HL-60/S4 (cell line): Measurements from ENCODE around the gene CCDC171.
"Not testable (repeated sequence)": the region's sequence is repeated elsewhere in the genome, so short reads cannot be mapped to it uniquely, and the experiment has no call there.

Experiments used
- in situ Hi-C: fragments of 300-500 bp; cut with MboI; formaldehyde crosslinking; loops from 2 replicates; pipeline ENCODE4 v1.14.3; 2022; ENCODE audit warnings: low sequenced_read_pairs

CCDC171 gene

GRCh38 chr9:15552636-15553527, at the start of gene CCDC171:
TSS of gene CCDC171 (plus strand) at chr9:15553043. CDS start at chr9:15564089, 11,046 bp downstream.
- in situ Hi-C loops: no loop called here

DNA sequence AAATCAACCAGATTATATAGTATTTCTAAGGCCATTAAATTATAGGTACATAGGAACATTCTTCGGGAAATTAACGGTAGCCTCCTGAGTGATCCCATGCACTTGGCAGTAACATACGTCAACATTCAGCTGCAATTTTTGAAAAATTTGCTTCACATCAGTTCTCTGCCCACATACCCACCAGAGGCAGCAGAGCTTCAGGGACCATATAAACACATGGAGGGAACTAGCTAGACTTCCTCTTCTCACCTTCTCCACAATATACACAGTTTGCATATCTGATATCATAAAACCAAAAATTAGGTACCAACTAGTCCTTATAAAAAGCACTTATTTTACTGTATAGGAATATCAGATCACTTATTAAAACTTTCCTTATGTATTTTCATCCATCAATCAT, 46.9 kb upstream of the CCDC171 start:
- in situ Hi-C loops: no loop called here

GRCh38 chr9:15509931-15510788, 42.7 kb upstream of the CCDC171 start:
- in situ Hi-C loops: no loop called here

DNA sequence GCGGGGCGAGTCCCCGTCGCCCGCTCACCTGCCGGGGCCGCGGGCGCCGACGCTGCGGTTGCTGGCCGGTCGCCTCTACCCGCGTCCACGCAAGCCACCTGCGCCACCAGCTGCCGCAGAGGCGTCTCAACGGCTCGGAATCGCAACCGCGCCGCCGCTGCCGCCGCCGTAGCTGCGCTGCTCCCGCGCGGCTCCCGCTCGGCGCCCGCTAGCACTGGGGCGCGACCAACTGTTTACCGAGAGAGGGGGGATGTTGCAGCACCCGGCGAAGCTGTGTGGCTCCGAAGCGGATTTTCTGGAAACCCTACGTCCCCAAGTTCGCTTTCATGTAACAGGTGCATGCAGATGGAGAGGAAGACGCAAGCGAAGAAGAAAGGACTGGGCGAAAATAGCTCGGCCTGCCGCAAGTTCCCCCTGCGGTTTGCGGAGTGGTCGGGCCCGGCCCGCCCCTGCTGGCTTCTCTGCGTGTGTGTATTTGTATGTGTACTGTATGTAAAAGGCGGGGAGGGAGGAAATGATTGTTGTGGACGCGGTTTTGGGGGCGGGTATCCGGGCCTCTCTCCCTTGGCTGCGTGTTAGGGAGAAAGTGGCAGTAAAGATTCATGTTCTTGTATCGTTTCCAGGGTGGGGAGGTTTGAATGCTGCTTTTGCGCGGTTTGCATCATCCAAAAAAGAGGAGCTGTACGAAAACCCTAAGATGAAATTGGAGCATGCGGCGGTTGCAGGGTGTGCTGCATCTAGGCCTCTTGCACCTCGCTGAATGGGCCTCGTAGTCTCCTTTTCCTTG, 41.9 kb upstream of the CCDC171 start, which contains the start of gene PSIP1:
Gene PSIP1, minus strand, starts transcription at position 182 of the 787 bp plus-strand sequence. CDS start 782 bp downstream, outside the sequence.
- in situ Hi-C loops: no loop called here

DNA sequence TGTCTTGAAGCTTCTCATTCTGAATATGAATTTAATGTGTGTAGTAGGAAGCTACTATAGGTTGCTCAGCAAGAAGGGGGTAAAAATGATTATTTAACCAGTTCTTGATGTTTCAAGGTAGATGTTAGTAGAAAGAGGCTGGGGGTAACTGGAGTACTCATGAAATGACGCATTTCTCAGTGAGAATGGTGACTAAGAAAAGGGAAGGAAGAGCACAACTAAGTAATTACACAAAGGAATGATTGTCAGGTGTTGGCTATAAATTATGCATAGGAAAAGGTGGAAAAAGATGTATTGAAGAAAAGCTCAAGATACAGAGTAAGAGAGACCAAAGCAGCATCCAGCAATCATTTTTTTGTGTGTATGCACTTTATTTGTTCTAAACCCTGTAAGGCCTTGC, 40.6 kb upstream of the CCDC171 start:
- in situ Hi-C loops: no loop called here

- in situ Hi-C loops: no loop called here
These were observed 40.0 kb upstream of the CCDC171 start for GRCh38 chr9:15512889-15513288.

- in situ Hi-C loops: no loop called here
These were observed 39.5 kb upstream of the CCDC171 start for GRCh38 chr9:15513335-15513734.

DNA sequence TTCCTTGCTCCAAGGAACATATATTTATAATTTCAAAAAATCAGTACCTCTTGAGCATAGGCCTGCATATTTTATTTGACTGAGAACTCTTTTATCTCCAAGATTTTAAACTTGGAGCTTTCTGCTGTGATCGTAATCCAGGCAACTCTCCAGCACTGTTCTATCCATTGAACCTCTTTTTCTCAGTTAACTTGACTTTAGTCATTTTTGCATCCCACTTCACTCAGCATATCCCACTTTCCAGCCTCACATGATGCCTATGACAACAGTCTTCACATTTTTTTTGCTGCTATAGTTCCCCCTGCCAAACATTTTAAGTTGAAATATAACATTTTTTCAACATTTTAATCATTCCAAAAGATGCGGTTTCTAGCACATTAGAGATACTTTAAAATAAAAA, 33.0 kb upstream of the CCDC171 start:
- in situ Hi-C loops: no loop called here

- in situ Hi-C loops: no loop called here
These were observed 31.6 kb upstream of the CCDC171 start for GRCh38 chr9:15521254-15521653.

DNA sequence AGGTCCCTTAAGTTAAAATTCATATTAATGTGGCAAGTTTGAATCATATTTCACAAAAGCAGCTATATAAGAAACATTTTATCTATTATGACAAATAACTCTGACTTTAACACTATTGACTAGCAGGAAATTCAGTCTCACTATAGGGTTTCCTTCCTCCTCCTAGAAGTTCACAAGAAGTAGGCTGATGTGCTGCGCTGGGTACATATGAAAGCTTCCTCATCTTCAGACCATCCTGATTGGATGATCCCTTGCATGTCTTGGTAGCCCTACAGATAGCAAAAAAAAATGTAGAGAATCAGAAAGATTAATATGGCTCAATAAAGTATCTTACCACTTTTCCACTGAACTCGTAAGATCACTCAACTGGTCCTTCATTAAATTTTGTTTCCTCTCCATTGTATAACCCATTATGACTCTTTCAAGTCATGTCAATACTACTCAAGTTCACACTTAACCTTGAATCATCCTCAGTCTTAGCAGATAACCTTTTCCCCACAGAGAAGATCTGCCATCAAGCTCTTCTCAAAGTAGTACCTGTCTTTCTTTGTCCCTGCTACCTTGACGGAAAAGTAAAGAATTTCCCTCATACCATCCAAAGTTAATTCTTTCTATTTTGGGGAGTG, 30.6 kb upstream of the CCDC171 start:
- in situ Hi-C loops: no loop called here

- in situ Hi-C loops: no loop called here
These were observed 27.9 kb upstream of the CCDC171 start for GRCh38 chr9:15524845-15525455.

DNA sequence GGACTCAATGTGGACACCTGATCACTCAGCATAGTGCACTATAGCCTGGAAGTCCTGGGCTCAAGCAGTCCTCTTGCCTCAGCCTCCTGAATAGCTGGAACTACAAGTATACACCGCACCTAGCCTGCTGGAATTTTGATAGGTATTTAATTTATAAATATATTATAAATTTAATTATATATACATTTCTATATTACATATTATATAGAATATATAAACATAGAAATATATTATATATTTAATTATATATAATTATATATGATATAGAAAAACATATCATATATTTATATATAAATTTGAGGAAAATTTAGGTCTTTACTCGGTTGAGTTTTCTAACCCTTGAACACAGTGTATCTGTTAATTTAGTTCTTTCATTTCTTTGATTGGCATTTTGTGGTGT, 26.9 kb upstream of the CCDC171 start:
- in situ Hi-C loops: no loop called here

DNA sequence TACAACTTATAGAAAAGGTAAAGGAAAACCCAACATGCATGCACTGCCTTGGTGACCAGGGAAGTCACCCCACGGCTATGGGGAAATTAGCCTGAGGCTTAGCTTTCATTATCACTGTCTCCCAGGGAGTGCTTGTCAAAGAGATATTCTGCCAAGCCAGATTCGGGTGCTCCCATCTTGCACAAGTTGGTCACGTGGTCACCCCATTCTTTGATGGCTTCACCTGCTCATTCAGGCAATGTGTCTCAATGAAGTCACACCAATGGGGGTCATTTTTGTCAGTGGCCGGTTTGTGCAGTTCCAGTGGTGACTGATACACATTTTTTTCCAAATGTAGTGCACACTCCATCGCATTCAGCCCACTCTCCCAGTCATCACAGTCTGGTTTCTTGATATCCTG, 25.8 kb upstream of the CCDC171 start:
- in situ Hi-C loops: not testable (repeated sequence)

GRCh38 chr9:15529566-15530324, 23.1 kb upstream of the CCDC171 start:
- in situ Hi-C loops: no loop called here

GRCh38 chr9:15531380-15531779, 21.5 kb upstream of the CCDC171 start:
- in situ Hi-C loops: no loop called here

DNA sequence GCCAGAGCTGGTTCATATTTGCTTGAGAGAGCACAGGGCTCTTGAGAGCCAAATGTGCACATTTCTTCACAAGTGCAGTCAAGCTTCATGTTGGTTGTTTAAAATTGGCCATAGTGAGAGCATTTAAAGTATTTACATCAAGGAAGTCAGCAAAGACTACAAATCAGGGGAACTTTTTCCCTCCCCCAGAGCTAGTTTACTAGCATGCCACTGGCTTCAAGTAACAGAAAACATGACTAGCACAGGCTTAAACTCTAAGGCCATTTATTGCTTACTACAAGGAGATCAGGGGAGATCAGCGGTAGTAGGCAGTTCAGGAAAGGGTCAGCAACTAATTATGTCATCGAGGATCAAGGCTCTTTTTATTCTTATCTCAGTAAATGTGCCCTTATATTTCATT, 11.0 kb upstream of the CCDC171 start:
- in situ Hi-C loops: no loop called here

- in situ Hi-C loops: no loop called here
These were observed 10.2 kb upstream of the CCDC171 start for GRCh38 chr9:15542624-15543023.

- in situ Hi-C loops: no loop called here
These were observed 9.6 kb upstream of the CCDC171 start for GRCh38 chr9:15543047-15543813.

GRCh38 chr9:15549611-15550010, 3.2 kb upstream of the CCDC171 start:
- in situ Hi-C loops: no loop called here
